Thoracic aorta (tissue), 2 donors: ENCODE data around the gene GIPC1. TPM values are rescaled to one million over a fixed set of nuclear protein-coding genes. Genes with fewer than 3 reads are reported as not detected.

Experiments
- ATAC-seq: fragments of 150-250 bp; one replicate; pipeline ENCODE4 v1.8.0; 2017; ENCODE audit warnings: low read depth; ENCODE audit not compliant: insufficient number of reproducible peaks, low FRiP score
- DNase-seq: peaks from one replicate; pipeline ENCODE4 v3.0.0-alpha.2; 2020; ENCODE audit warnings: low spot score
- H3K27ac ChIP-seq, 2 donors: fragments of 200-600 bp; sonication (generic); 1 replicate in 1 of 2; 2 replicates in 1 of 2; pipeline ENCODE4 v1.5.1; 2016; ENCODE audit warnings: mild to moderate bottlenecking in 2 of 2, moderate library complexity in 2 of 2
- H3K27me3 ChIP-seq: fragments of 200-600 bp; sonication (generic); replicated peaks from 2 replicates; pipeline ENCODE4 v1.6.0; 2016; ENCODE audit warnings: mild to moderate bottlenecking; ENCODE audit not compliant: insufficient read depth
- H3K36me3 ChIP-seq: fragments of 200-600 bp; sonication (generic); one replicate; pipeline ENCODE4 v1.5.1; 2016
- H3K4me1 ChIP-seq, 2 donors: fragments of 200-600 bp; sonication (generic); 1 replicate in 1 of 2; 2 replicates in 1 of 2; pipeline versions ENCODE4 v1.5.1 to v1.6.0; 2016; ENCODE audit warnings: low read depth in 2 of 2, mild to moderate bottlenecking in 1 of 2; ENCODE audit not compliant: control insufficient read depth in 1 of 2
- H3K4me3 ChIP-seq: fragments of 200-600 bp; sonication (generic); 2 replicates; pipeline ENCODE4 v1.5.1; 2016; ENCODE audit warnings: mild to moderate bottlenecking
- H3K9me3 ChIP-seq: fragments of 200-600 bp; sonication (generic); 2 replicates; pipeline ENCODE4 v1.5.1; 2016
- CTCF ChIP-seq: fragments of 200-600 bp; sonication (generic); IDR thresholded peaks from one replicate; pipeline ENCODE4 v1.5.1; 2019; ENCODE audit warnings: antibody characterized with exemption
- total RNA-seq, 2 donors: library from RNA; depleted of rRNA; stranded (reverse); fragments of >200 nt; gene quantifications; one replicate each; pipeline versions ENCODE4 v1.1.0 to v1.2.3, GENCODE V29; 2016

GIPC1 gene
- total RNA-seq, 2 donors from 2014 or later, result 56.4 to 77.8 TPM

DNA sequence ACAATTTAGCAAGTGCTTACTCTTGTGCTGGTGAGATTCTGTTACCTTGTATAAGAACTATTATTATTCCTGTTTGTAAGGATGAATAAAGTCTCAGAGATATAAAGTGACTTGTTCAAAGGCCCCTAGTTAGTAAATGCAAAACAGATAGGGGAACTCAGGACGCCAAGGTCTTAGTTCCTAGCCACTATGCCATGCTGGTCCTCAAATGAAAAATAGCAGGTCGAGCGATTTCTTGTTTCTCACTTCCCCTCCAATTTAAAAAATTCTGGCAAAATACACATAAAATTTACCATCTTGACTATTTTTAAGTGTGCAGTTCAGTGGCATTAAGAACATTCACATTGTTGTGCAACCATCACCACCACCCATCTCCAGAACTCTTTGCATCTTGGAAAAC lies 34.6 kb upstream of the GIPC1 start:
- DNase-seq (no peak), ATAC-seq (no peak)
- Histone ChIP-seq H3K4me3 (peak overlapping the region; percentile 99), H3K36me3 (no peaks in the 10 kb centered on the region), H3K27ac (no peak overlapping the region), H3K9me3 (no peaks in the 10 kb centered on the region), H3K27me3 (no peaks in the 10 kb centered on the region), H3K4me1 (peaks cover 9 to 16% of the 10 kb centered on the region in 2 donors)
- no peak for TF ChIP-seq CTCF

- TF ChIP-seq CTCF, result no peak
- H3K4me1 ChIP-seq, result peaks cover 9 to 16% of the 10 kb centered on the region in 2 donors
- no peak for ATAC-seq
- H3K4me3 ChIP-seq, result peak overlapping the region; percentile 99
- no peaks in the 10 kb centered on the region for H3K36me3 ChIP-seq
- no peaks in the 10 kb centered on the region for H3K27me3 ChIP-seq
- DNase-seq, result no peak
- no peaks in the 10 kb centered on the region for H3K9me3 ChIP-seq
- H3K27ac ChIP-seq, result peak overlapping the region; percentile 64 to 81
These were observed 34.0 kb upstream of the GIPC1 start for GRCh38 chr19:14530005-14530348.

GRCh38 chr19:14529254-14530004 lies 33.5 kb upstream of the GIPC1 start, which contains the start of gene TECR:
TSS of gene TECR (plus strand) at chr19:14529594. CDS start at chr19:14529697, 103 bp downstream.
- ATAC-seq (peak; percentile 100), DNase-seq (peak; percentile 99)
- H3K27ac ChIP-seq, result peak within 1 kb of the TSS; percentile 64 to 81
- H3K4me3 ChIP-seq, result peak within 1 kb of the TSS; percentile 99
- no peak for TF ChIP-seq CTCF
- peaks cover 9 to 16% of the 10 kb centered on the region in 2 donors for H3K4me1 ChIP-seq
- H3K9me3 ChIP-seq, result no peaks in the 10 kb centered on the region
- H3K27me3 ChIP-seq, result no peaks in the 10 kb centered on the region
- no peaks in the 10 kb centered on the region for H3K36me3 ChIP-seq

DNA sequence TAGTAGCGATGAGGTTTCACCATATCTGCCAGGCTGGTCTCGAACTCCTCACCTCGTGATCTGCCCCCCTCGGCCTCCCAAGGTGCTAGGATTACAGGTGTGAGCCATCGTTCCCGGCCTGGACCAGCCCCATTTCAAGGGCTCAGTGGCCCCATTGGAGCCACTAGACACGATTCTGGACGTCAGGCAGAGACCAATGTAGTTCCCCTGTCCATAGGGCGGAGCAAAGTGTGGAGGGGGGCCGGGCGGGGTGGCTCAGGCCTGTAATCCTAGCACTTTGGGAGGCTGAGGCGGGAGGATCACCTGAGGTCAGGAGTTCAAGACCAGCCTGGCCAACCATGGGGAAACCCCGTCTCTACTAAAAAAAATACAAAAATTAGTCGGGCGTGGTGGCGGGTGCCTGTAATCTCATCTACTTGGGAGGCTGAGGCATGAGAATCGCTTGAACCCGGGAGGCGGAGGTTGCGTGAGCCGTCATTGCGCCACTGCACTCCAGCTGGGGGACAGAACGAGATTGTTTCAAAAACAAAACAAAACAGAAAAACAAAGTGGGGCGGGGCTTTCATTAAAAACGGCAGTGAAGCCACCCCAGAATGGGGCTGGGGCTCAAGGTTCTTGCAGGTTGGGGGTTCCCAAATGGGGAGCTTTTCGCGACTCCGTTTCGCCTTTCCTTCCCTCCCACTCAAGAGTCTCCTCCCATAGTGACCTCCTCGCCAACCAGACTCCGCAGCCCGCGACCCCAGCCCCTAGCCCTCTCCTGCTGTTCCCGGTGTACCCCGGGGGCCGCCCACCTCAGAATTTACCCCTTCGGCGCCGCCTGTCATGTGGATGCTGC lies 32.7 kb upstream of the GIPC1 start:
- peak overlapping the region in 1 of 2 donors; percentile 34 for H3K27ac ChIP-seq
- no peaks in the 10 kb centered on the region for H3K27me3 ChIP-seq
- H3K4me1 ChIP-seq, result peaks cover 9 to 16% of the 10 kb centered on the region in 2 donors
- no peaks in the 10 kb centered on the region for H3K9me3 ChIP-seq
- no peaks in the 10 kb centered on the region for H3K36me3 ChIP-seq
- ATAC-seq (no peak), DNase-seq (no peak)
- peak overlapping the region; percentile 99 for H3K4me3 ChIP-seq
- TF ChIP-seq CTCF, result no peak

DNA sequence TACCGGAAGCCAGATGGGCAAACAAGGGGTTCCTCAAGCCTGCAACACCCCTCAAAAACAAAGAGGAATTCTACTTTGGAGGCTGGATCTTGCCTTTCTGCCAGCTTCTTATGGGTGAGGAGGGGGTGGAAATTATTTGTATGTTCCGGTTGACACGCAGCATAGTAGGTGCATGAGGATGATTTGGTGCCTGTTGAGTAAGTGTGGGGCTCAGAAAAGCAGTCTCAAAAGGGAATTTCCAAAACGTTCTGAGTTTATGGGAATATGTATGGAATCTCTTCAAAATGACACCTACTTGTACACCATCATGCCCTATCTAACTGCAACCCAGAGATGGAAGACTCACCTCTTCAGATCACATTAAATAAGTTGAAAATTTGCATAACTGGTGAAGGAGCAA lies 30.5 kb upstream of the GIPC1 start:
- Histone ChIP-seq H3K27ac (no peak overlapping the region), H3K4me1 (peaks cover 9 to 16% of the 10 kb centered on the region in 2 donors), H3K9me3 (no peaks in the 10 kb centered on the region), H3K36me3 (no peaks in the 10 kb centered on the region), H3K4me3 (no peak overlapping the region), H3K27me3 (no peaks in the 10 kb centered on the region)
- ATAC-seq (no peak), DNase-seq (no peak)
- TF ChIP-seq CTCF, result no peak
